ENCODE data around the gene MICU1. TPM values are rescaled to one million over a fixed set of nuclear protein-coding genes. Genes with fewer than 3 reads are reported as not detected.

Gene MICU1
- 25.9 and 26.0 TPM in 2 replicates for total RNA-seq

GRCh38 chr10:72625608-72626443 lies at the start of gene MICU1:
Gene MICU1, minus strand, starts transcription at chr10:72626079. Its CDS starts 59,286 bp downstream, at chr10:72566793.

GRCh38 chr10:72354356-72355213 lies 271.3 kb downstream of the MICU1 start, which contains the start of gene DNAJB12:
Gene DNAJB12, minus strand, starts transcription at chr10:72354919. Its CDS starts 22 bp downstream, at chr10:72354897.

Other genes with a start within 250 kb of the MICU1 start
- gene MCU, start 66.1 kb upstream of the MICU1 start, total RNA-seq, result 38.6 and 45.7 TPM in 2 replicates

Data from airway epithelial cell (primary cell).